NCI-H510A treated with DMSO at 0.1 percent for 48 hours (cell line): Measurements from ENCODE around the gene VWF.

Experiments used
- DNase-seq: peaks from one replicate; lab custom pipeline; 2025; lab: John Stamatoyannopoulos, UW

The VWF gene

DNA sequence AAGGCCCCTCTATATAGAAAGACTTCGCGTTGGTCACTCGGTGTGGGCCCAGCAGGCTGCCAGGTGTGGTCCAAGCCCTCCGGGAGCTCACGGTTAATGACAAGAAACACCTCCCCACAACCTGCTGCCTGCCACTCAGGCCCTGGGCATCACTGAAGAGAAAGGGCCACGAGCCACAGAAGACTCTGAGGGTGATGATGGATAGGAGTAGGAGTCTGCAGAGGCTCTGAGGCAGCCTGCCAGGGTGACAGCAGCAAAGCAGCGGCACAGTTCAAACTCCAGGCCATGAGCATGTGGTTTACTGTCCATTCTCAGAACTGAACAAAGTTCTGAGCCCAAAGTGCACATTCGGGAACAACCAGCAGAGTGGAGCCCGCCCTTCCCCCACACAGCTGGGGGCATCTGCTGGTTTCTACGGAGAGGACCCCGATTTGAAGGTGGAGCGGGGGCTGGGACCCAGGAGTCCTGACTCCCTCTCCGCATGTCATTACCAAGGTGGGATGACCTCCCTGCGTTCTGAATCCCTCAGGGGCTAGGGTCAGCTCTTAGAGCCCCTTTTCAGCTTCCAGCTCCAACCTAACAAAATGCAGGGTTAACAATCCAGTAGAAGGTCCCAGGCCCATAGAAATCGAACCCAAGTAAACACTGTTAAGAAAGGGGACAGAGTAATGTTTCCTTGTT is 65.8 kb downstream of the VWF start:
- no peak for DNase-seq

GRCh38 chr12:6057700-6058099 is 66.8 kb downstream of the VWF start:
- DNase-seq: no peak

DNA sequence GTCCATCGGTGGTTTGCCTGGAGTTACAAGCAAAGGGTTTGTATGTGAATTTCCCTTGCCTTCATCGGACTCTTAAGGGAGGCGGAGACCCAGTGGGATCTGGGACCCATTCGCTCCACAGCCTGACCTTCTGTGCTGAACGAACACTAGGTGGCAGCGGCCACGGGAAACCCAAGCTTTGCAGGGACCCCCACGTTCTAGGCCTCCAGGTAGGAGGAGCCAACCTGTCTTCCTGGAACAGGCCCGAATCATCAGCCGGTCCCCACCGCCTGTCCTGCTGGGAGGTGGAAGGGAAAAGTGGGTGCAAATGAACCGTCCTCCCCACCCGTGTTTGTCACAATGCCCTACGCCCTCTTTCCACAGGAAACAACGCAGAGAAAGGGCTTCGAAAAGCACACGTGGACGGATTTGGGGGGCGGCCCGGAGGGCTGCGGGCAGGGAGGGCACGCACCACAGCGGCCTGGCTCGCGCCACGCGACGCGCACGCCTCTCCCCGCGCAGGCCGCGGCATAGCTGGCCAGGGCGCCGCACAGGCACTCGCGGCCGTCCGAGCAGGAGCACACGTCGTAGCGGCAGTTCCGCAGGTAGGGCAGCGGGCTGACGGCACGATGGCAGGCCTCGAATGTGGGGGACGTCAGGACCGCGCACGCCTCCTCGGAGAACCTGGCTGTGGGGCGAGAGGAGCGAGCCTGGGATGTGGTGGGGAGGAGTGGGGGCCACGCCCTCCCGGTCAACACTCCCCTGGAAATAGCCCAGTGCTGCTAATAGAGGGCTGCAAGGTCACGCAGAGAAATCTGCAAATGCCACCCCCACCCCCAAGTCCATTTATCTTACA is 67.8 kb downstream of the VWF start:
- DNase-seq: no peak

GRCh38 chr12:6053541-6053940 is 70.9 kb downstream of the VWF start:
- no peak for DNase-seq

- no peak for DNase-seq
Measured at GRCh38 chr12:6052940-6053329, 71.5 kb downstream of the VWF start.

DNA sequence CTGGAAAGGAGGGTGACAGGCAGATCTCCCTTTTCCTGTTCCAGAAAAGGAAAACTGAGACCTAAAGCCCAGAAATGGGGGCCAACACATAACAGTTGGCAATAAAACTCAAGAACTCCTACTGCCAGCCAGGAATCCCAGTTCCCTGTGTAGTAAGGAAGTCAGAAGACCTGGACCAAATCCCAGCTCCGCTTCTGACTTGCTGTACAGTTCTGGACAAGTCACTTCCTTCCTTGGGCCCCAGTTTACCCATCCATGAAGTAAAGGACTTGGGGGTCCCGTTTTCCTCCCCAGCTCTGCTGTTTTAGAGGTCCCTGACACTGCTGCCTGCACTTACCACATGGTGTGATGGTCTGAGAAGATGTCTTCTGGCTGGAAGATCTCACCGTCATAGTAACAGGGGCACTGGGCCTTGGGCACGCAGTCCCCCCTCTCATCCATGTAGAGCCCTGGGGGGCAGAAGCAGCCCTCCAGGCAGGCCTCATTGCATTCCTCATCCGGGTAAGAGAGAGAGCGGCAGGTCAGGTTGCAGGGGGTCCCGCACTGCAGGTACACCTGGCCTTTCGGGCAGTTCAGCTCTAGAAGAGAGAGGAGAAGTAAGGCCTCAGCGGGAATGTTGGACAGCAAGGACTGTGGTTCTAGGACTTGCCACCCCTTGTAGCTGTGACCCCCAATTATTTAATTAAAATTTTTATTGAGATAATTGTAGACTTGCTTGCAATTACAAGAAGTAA is 72.1 kb downstream of the VWF start:
- no peak for DNase-seq

DNA sequence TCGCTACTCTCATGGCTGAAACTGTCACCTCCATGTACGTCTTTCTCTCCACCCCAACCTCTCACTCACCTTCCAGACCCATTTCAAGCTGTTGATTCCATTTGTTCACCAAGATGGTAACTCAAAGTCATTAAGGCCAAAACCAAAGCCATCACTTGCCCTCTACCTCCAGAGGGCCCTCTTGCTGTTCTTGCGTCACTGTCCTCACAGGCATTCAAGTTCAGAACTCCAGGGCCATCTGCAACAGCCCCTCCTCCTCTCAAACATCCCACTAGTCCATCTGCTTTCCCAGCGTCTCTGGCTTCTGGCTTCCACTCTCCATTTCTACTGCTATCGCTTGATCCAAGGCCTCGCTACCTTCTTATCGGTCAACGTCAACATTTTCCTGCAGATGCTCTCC is 74.5 kb downstream of the VWF start:
- DNase-seq: no peak

GRCh38 chr12:6049587-6049986 is 74.9 kb downstream of the VWF start:
- DNase-seq: no peak

DNA sequence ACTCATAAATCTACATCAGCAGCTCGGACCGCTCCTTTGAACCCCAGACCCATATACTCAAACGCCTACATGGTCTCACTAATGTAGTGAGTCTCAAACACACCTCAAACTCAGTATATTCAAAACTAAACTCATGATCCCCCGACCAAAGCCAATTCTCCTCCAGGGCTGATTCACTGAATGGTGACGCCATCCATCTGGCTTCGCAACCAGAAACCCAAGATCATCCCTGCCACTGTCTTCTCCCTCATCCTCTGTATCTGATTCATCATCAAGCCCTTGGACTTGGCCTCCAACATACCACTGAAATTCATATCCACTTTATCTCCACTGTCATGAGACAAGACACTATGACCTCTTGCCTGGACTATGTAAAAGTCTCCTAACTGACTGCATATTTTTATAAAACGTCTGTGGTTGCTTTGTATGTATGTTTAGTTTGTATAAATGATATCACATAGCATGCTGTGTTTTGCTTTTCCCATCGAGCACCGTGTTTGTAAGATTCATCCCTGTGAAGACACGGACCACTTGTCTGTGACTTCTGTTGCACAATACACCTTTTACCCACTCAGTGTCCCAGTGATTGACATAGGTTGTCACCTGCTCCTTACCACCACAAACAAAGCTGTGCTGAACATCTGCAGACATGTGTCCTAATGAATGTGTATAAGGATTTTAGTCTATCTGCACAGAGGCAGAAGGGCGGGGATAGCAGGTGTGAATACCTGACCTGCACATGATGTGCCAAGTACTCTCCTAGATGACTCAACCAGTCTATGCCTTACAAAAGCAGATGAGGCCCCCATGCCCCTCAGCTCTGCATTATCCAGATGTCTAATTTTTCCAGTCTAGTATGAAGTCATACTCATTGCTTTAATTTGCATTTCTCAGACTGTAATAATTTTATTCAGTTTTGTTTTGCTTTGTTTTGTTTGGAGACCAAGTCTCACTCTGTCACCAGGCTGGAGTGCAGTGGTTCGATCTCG is 76.9 kb downstream of the VWF start:
- no peak for DNase-seq

DNA sequence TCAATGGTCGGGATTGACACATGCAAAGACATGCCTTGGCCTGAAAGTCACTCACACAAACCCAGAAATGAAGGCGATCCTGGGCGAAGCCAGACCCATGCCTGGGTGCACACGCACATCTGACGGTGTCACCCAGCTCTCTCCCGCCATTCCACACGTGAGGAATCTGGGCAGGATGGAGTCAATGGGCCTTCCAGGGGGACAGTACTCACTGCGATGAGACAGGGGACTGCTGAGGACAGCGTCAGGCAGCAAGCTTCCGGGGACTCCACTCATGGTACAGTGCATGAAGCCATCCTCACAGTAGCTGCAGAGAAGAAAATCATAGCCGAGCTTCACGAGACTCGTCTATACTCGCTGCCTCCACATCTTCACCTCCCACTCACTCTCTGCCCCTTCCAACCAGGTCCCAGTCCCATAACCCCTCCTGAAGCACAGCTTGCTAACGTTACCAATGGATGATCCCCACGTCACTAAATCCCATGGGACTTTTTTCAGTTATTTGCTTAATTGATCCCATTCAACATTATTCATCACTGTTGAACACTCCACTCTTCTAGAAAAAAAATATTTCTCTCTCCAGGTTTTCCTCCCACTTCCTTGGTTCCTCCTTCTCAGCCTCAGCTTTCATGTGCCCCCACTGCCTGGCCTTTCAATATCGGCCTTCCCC is 77.8 kb downstream of the VWF start:
- no peak for DNase-seq

GRCh38 chr12:6045438-6045837 is 79.0 kb downstream of the VWF start:
- DNase-seq: no peak

DNA sequence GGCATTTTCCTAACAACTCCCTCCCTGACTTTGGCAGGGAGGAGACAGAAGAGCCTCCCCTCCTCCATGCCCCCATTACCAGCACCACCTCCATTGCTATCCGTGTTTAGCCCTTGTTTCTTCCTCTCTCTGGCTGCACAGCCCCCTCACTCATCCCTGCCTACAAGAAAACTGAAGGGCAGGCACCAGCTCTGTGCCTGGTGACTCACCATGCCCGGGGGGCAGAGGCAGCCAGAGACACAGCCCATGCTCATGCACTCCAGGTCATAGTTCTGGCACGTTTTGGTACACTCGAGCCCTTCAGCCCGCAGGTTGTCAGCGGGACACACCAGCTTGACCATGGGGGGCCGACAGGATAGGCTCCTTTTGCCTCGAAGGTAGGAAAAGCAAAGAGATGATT is 80.4 kb downstream of the VWF start:
- no peak for DNase-seq

DNA sequence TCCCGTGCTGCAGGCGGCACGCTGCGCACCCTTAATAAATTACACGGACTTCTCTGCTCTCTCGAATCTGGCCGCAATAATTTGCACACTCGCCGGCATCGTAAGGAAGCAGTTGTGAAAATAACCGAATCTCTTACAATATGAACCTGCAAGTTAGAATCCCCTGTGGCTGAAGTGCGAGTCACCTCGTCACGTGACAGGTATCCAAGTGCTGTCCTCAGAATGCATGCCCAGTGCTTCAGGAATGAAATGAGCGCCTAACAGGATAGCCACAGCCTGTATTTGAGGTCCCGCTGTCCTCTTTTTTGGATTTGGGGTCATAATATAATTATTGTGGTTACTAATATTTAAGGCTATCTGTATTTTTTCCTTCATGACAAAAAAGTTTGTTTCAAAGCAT is 82.0 kb downstream of the VWF start:
- no peak for DNase-seq

GRCh38 chr12:6041891-6042290 is 82.6 kb downstream of the VWF start:
- DNase-seq: no peak

GRCh38 chr12:6040815-6041214 is 83.7 kb downstream of the VWF start:
- DNase-seq: no peak

GRCh38 chr12:6039894-6040601 is 84.4 kb downstream of the VWF start:
- peak; percentile 55 for DNase-seq

GRCh38 chr12:6038160-6038559 is 86.3 kb downstream of the VWF start:
- DNase-seq: peak; percentile 17

DNA sequence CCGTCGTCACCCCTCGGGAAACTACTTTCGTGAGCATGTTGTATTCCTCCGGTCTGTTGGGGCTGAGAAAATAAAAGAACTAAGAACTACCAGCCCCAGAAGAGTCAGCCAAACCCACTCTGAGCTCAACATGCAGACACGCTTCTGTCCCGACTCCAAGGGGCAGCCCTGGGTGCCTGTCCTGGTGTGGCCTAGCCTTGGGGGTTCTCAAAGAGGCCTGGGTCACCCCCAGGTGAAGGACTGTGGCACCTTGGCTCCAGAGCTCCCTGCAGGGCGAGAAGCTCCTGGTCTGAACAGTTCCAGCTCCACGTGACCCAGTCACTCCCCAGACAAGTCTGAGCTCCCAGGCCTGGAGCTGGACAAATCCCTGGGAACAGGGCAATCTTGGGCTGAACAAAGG is 87.0 kb downstream of the VWF start:
- no peak for DNase-seq

DNA sequence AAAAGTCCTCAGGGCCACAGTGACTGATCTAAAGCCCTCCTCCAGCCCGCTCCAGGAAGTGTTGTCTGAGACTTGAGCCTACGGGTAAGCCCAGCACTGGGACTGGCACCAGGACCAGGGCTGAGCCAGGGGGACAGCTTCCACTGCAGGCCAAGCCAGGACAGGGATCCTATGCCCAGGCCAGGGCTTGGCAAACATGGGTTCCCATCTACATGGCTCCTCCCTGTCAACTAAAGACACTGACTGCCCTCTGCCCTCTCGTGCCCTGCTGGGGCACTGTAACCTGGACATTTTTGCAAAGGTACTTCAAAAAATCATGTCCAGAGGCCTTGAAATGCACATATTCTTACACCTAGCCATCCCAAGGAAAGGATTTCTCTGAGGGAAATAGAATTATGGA is 88.0 kb downstream of the VWF start:
- DNase-seq: no peak

- DNase-seq: no peak
Measured at GRCh38 chr12:6034596-6034995, 89.9 kb downstream of the VWF start.

- no peak for DNase-seq
Measured at GRCh38 chr12:6033546-6033945, 90.9 kb downstream of the VWF start.
